HepG2 (cell line): ENCODE data around the gene NOTUM. TPM values are rescaled to one million over a fixed set of nuclear protein-coding genes. Genes with fewer than 3 reads are reported as not detected.

Source experiments
- CBX2 ChIP-seq, 2 experiments: fragments of 200-600 bp in 1 of 2; sonication (generic); formaldehyde crosslinking in 1 of 2; IDR thresholded peaks; 2 replicates each; pipeline versions ENCODE4 v1.7.0 to v1.8.1; 2018 to 2022; ENCODE audit warnings: low read depth in 2 of 2, low read length in 1 of 2, mild to moderate bottlenecking in 1 of 2, missing genetic modification reagents in 1 of 2
- HMG20B ChIP-seq: conservative IDR thresholded peaks from 2 replicates; pipeline ENCODE4 v1.6.1; 2016; ENCODE audit warnings: missing genetic modification reagents, missing compliant biosample characterization
- IRX3 ChIP-seq: sonication (generic); formaldehyde crosslinking; IDR thresholded peaks from 2 replicates; pipeline ENCODE4 v1.8.1; 2023; ENCODE audit warnings: mild to moderate bottlenecking, low read depth, missing genetic modification reagents, borderline replicate concordance
- MLLT10 ChIP-seq: sonication (generic); formaldehyde crosslinking; IDR thresholded peaks from 2 replicates; pipeline ENCODE4 v1.4.0; 2020; ENCODE audit warnings: missing genetic modification reagents
- RBM39 ChIP-seq: fragments of 200-400 bp; formaldehyde crosslinking; IDR thresholded peaks from one replicate; pipeline ENCODE4 v1.6.1; 2018; ENCODE audit warnings: antibody characterized with exemption, mild to moderate bottlenecking, low read depth, low read length; ENCODE audit not compliant: poor library complexity, severe bottlenecking
- RNF2 ChIP-seq: fragments of 450-650 bp; conservative IDR thresholded peaks from 2 replicates; pipeline ENCODE4 v1.6.1; 2016; ENCODE audit warnings: low read depth
- SIX1 ChIP-seq: sonication (generic); formaldehyde crosslinking; IDR thresholded peaks from 2 replicates; pipeline ENCODE4 v1.4.0; 2020; ENCODE audit warnings: missing genetic modification reagents, borderline replicate concordance
- SRF ChIP-seq: IDR thresholded peaks from 2 replicates; pipeline ENCODE4 v1.6.1; 2011; ENCODE audit warnings: mild to moderate bottlenecking, low read depth, low read length, moderate library complexity
- ZNF101 ChIP-seq: sonication (generic); formaldehyde crosslinking; IDR thresholded peaks from 2 replicates; pipeline ENCODE4 v1.4.0; 2020; ENCODE audit warnings: mild to moderate bottlenecking, low read depth, missing genetic modification reagents, borderline replicate concordance
- ZNF143 ChIP-seq: sonication (generic); formaldehyde crosslinking; IDR thresholded peaks from 2 replicates; pipeline ENCODE4 v1.4.0; 2020; ENCODE audit warnings: missing genetic modification reagents
- ZNF547 ChIP-seq: sonication (generic); formaldehyde crosslinking; IDR thresholded peaks from 2 replicates; pipeline ENCODE4 v1.5.1; 2020; ENCODE audit warnings: mild to moderate bottlenecking, missing genetic modification reagents
- ZNF549 ChIP-seq: sonication (generic); formaldehyde crosslinking; IDR thresholded peaks from 2 replicates; pipeline ENCODE4 v1.5.0; 2020; ENCODE audit warnings: missing genetic modification reagents
- ZNF577 ChIP-seq: sonication (generic); formaldehyde crosslinking; IDR thresholded peaks from 2 replicates; pipeline ENCODE4 v1.4.0; 2020; ENCODE audit warnings: mild to moderate bottlenecking, low read depth, missing genetic modification reagents, borderline replicate concordance
- ZNF75D ChIP-seq: sonication (generic); formaldehyde crosslinking; IDR thresholded peaks from 2 replicates; pipeline ENCODE4 v1.8.1; 2023; ENCODE audit warnings: missing genetic modification reagents, mild to moderate bottlenecking, borderline replicate concordance
- ZNF891 ChIP-seq: sonication (generic); formaldehyde crosslinking; IDR thresholded peaks from 2 replicates; pipeline ENCODE4 v1.5.0; 2020; ENCODE audit warnings: mild to moderate bottlenecking, missing genetic modification reagents
- polyA plus RNA-seq, 8 experiments: library from polyadenylated mRNA; depleted of rRNA in 3 of 8; stranded (reverse) in 7 of 8; unstranded in 1 of 8; fragments of >200 nt; fragmentation: Illumina TruSeq in 4 of 8; extraction: Trizol in 4 of 8; gene quantifications; 2 replicates each; pipeline versions ENCODE4 v1.2.1 to v1.2.3, GENCODE V29; 2011 to 2016; ENCODE audit warnings: low read depth in 4 of 8, missing spikeins in 1 of 8, mixed read lengths in 1 of 8; ENCODE audit not compliant: insufficient read depth in 1 of 8
- total RNA-seq, 5 experiments: library from RNA; depleted of rRNA; stranded (reverse); fragments of >200 nt; fragmentation: Illumina TruSeq; extraction: Trizol; gene quantifications; 2 replicates each; pipeline ENCODE4 v1.2.3, GENCODE V29; 2016; ENCODE audit warnings: low read depth in 1 of 5
- TF ChIP-seq, protein P1 (sequence below): sonication (generic); formaldehyde crosslinking; IDR thresholded peaks from 2 replicates; pipeline ENCODE4 v1.4.0; 2020; ENCODE audit warnings: missing genetic modification reagents, mild to moderate bottlenecking, borderline replicate concordance
- TF ChIP-seq, protein P2 (sequence below): sonication (generic); formaldehyde crosslinking; IDR thresholded peaks from 2 replicates; pipeline ENCODE4 v1.8.1; 2023; ENCODE audit warnings: mild to moderate bottlenecking, missing genetic modification reagents, borderline replicate concordance
- TF ChIP-seq, protein P3 (sequence below): sonication (generic); formaldehyde crosslinking; IDR thresholded peaks from 2 replicates; pipeline ENCODE4 v1.5.1; 2020; ENCODE audit warnings: mild to moderate bottlenecking, missing genetic modification reagents, borderline replicate concordance
- TF ChIP-seq, protein P4 (sequence below): sonication (generic); formaldehyde crosslinking; IDR thresholded peaks from 2 replicates; pipeline ENCODE4 v1.8.0; 2022; ENCODE audit warnings: missing genetic modification reagents, low read depth, mild to moderate bottlenecking, borderline replicate concordance
- TF ChIP-seq, protein P5 (sequence below): sonication (generic); formaldehyde crosslinking; IDR thresholded peaks from 2 replicates; pipeline ENCODE4 v1.5.0; 2020; ENCODE audit warnings: missing genetic modification reagents
- TF ChIP-seq, protein P6 (sequence below): IDR thresholded peaks from 2 replicates; pipeline ENCODE4 v1.6.1; 2016; ENCODE audit warnings: missing compliant biosample characterization, missing genetic modification reagents, borderline replicate concordance

The NOTUM gene
- total and polyA plus RNA-seq, 2 of the 13 experiments (the other 11 are each of a cell fraction or from before 2014, with no cell fraction given), result 150 to 160 TPM

DNA sequence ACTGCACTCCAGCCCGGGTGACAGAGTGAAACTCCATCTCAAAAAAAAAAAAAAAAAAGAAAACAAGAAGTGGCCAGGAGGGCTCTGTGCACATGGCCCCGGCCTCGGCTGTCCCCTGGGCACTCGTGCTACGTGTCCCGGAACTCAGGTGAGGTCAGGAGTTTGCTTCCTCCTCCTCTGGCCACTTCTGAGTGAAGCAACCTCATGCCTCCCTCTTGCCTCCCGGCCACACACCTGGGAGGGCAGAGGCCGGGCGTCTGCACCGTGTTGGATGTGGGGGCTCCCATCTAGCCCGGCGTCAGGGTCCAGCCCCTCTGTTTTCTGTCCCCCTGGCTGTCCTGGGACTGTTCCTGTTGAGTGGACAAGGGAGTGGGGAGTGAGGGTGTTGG, 38.6 kb upstream of the NOTUM start (continued):
- TF ChIP-seq, protein P1, sequence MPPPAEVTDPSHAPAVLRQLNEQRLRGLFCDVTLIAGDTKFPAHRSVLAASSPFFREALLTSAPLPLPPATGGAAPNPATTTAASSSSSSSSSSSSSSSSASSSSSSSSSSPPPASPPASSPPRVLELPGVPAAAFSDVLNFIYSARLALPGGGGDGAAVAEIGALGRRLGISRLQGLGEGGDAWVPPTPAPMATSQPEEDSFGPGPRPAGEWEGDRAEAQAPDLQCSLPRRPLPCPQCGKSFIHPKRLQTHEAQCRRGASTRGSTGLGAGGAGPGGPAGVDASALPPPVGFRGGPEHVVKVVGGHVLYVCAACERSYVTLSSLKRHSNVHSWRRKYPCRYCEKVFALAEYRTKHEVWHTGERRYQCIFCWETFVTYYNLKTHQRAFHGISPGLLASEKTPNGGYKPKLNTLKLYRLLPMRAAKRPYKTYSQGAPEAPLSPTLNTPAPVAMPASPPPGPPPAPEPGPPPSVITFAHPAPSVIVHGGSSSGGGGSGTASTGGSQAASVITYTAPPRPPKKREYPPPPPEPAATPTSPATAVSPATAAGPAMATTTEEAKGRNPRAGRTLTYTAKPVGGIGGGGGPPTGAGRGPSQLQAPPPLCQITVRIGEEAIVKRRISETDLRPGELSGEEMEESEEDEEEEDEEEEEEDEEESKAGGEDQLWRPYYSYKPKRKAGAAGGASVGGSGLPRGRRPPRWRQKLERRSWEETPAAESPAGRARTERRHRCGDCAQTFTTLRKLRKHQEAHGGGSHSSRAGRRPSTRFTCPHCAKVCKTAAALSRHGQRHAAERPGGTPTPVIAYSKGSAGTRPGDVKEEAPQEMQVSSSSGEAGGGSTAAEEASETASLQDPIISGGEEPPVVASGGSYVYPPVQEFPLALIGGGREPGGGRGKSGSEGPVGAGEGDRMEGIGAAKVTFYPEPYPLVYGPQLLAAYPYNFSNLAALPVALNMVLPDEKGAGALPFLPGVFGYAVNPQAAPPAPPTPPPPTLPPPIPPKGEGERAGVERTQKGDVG (CRISPR knock-in tag), result no peak
- TF ChIP-seq ZNF547 (CRISPR knock-in tag), result no peak
- TF ChIP-seq CBX2 (IDR thresholded peaks at IDR 0.05; ENCODE audit: low read depth, low read length), result no peak
- no peak for TF ChIP-seq CBX2 (CRISPR knock-in tag; IDR thresholded peaks at IDR 0.05; ENCODE audit: low read depth)
- TF ChIP-seq ZNF75D, result no peak
- TF ChIP-seq, protein P2, sequence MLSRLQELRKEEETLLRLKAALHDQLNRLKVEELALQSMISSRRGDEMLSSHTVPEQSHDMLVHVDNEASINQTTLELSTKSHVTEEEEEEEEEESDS (CRISPR knock-in tag), result peak; percentile 78; the same call in 1 of the 2 replicates
- TF ChIP-seq, protein P3, sequence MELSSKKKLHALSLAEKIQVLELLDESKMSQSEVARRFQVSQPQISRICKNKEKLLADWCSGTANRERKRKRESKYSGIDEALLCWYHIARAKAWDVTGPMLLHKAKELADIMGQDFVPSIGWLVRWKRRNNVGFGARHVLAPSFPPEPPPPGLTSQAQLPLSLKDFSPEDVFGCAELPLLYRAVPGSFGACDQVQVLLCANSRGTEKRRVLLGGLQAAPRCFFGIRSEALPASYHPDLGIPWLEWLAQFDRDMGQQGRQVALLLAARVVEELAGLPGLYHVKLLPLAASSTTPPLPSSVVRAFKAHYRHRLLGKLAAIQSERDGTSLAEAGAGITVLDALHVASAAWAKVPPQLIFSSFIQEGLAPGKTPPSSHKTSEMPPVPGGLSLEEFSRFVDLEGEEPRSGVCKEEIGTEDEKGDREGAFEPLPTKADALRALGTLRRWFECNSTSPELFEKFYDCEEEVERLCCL (CRISPR knock-in tag), result no peak
- no peak for TF ChIP-seq MLLT10 (CRISPR knock-in tag)
- no peak for TF ChIP-seq ZNF101 (CRISPR knock-in tag)
- no peak for TF ChIP-seq RBM39
- no peak for TF ChIP-seq SRF
- no peak for TF ChIP-seq ZNF143 (CRISPR knock-in tag)
- TF ChIP-seq, protein P4, sequence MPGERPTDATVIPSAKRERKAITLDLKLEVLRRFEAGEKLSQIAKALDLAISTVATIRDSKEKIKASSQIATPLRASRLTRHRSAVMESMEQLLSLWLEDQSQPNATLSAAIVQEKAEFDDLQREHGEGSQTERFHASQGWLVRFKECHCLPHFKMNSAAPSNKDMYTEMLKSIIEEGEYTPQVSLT, result no peak
- no peak; the same call in 1 of the 2 replicates for TF ChIP-seq SIX1 (CRISPR knock-in tag)
- no peak for TF ChIP-seq IRX3 (CRISPR knock-in tag)
- no peak for TF ChIP-seq ZNF891 (CRISPR knock-in tag)
- TF ChIP-seq ZNF577 (CRISPR knock-in tag), result no peak
- no peak for TF ChIP-seq ZNF549
- TF ChIP-seq, protein P5, sequence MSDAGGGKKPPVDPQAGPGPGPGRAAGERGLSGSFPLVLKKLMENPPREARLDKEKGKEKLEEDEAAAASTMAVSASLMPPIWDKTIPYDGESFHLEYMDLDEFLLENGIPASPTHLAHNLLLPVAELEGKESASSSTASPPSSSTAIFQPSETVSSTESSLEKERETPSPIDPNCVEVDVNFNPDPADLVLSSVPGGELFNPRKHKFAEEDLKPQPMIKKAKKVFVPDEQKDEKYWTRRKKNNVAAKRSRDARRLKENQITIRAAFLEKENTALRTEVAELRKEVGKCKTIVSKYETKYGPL, result no peak
- TF ChIP-seq RNF2, result no peak
- no peak for TF ChIP-seq HMG20B (CRISPR knock-in tag)
- TF ChIP-seq, protein P6, sequence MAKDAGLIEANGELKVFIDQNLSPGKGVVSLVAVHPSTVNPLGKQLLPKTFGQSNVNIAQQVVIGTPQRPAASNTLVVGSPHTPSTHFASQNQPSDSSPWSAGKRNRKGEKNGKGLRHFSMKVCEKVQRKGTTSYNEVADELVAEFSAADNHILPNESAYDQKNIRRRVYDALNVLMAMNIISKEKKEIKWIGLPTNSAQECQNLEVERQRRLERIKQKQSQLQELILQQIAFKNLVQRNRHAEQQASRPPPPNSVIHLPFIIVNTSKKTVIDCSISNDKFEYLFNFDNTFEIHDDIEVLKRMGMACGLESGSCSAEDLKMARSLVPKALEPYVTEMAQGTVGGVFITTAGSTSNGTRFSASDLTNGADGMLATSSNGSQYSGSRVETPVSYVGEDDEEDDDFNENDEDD (CRISPR knock-in tag), result peak; percentile 88; the same call in 1 of the 2 replicates
